Lung microvascular endothelial cell (primary cell): ENCODE results near the gene WDR88. TPM values are rescaled to one million over a fixed set of nuclear protein-coding genes. Genes with fewer than 3 reads are reported as not detected.
"Not testable (repeated sequence)": the region's sequence is repeated elsewhere in the genome, so short reads cannot be mapped to it uniquely, and the experiment has no call there.

Experiments used
- DNase-seq, 2 donors: peaks; one replicate each; pipeline versions ENCODE4 v3.0.0 to v3.0.0-alpha.2; 2010; ENCODE audit warnings: low read depth in 2 of 2
- total RNA-seq: library from RNA; depleted of rRNA; stranded (reverse); fragments of >200 nt; gene quantifications from 2 replicates; pipeline ENCODE4 v1.2.1, GENCODE V29; 2014

Gene WDR88
- total RNA-seq, 1 donor from 2014 or later: not detected

DNA sequence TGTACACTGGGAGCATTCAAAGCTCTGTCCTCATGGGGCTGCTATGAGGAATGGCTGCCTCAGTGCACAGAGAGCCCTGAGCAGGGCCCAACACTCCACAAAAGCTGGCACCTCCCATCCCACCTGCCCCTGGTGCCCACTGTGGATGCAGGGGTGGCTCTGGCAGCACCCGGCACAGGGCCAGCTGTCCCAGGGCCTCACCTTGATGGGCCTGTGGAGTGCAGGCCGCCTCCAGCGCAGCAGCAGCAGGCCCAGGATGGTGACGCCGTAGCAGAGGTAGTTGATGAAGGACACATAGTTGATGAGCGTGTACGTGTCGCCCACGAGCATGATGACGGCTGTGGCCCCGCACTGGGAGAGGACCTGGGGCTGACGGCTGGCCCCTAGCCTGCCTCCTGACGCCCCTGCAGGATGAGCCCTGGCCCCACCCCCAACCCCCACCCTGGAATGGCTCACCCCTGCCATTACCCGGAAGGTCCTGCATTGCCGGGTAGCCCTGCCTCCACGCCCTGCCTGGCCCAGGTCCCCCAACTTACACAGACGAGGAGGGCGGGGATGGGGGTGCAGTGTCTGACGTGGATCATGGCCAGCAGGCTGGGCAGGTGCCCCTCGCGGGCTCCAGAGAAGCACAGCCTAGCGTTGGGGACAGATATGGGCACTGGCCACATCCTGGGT lies 78.5 kb downstream of the WDR88 start:
- DNase-seq: no peak

DNA sequence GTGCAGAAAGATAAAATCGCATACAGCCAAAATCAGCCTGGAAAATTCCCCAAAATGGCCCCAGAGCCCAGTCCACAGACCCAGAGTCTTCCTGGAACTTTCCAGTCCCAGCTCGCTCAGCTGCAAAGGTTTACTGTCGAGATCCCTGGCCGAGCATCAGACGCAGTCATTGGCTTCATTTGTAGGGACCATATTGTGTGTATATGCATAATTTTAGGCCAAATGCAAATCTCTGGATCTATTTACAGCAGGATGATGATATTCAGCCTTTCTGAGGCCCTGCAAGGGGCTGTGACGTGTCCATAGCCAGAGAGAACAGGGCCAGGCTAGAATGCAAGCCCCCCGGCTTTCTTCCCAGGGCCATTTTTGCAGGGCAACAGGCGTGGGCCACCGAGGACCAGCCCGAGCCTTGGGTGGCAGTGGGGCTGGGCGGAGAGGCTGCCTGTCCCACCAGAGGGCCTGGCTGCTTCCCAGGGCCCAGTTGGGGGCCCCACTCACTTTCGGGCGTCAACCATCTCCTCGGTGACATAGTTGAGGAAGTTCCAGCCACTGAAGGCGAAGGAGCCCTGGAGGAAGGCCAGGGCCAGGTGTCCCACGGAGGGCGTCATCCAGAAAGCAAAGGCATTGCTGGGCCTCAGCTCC lies 80.0 kb downstream of the WDR88 start:
- DNase-seq: no peak

- no peak for DNase-seq
These were observed 80.7 kb downstream of the WDR88 start for GRCh38 chr19:33212436-33213172.

DNA sequence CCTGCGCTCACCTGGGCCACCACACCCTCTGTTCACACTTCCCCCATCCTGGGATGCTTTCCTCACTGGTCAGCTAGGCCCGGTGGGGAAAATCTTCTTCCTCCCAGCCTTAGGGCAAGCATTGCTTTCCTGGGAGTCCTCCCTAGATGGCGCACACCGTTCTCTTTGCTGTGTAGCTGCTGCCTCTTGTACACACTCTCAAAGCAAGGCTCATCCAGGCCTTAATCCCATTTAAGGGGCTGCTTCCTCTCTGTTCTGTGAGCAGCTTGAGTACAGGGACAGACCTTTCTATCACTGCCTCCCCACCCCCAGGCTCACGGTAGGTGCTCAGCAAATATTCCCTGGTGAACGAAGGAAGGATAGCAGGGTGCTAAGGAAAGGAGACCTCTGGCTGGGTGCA lies 82.7 kb downstream of the WDR88 start:
- no peak for DNase-seq

DNA sequence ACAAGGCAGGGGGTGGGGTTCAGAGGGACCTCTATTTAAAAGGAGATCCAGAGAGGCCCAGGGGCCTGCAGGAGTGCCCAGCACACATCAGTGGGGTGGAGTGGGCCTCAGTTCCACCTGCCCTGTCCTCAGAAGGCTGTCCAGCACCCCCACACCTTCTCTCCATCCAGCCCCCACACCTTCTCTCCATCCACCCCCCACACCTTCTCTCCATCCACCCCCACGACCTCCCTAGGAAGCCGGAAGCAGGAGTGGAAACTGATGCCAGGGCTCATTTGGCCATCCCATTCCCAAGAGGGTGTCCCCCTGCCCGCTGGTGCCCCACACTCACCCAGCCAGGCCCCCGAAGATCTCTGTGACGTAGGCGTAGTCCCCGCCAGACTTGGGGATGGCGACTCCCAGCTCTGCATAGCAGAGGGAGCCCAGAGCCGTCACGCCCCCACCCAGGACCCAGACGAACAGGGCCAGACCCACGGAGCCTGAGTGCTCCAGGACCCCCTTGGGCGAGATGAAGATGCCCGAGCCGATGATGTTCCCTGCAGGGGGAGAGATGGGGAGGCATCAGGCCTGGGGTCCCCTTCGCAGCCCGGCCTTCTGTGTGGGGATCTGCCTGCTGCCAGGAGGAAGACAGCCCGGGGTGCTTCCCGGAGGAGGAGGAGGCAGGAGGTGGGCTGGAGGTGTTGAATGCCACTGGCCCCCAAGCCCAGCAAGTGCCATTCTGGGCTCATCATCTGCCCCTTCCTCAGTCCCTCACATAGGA lies 83.7 kb downstream of the WDR88 start:
- DNase-seq: no peak

DNA sequence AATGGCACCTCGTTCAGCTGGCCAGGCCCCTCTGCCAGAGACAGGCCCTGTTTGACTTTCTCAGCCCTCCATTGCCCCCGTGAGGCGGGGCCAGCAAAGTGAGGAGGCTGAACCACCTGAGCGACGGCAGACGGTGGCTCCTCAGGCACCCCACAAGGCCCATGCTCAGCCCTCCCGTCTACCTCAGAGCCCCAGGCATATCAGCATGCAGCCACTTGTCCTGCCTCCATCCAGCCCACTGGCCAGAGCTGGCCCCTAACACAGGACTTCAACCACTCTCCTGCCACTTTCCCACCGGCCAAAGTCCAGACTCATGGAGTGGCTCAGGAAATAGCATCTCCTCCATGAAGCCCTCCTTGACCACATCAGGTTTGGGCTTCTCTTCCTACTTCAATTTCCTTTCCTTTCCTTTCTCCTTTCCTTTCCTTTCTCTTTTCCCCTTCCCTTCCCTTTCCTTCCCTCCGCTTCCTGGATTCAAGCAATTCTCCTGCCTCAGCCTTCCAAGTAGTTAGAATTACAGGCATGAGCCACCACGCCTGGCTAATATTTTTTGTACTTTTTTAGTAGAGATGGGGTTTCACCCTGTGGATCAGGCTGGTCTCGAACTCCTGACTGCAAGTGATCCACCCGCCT lies 84.4 kb downstream of the WDR88 start:
- no peak for DNase-seq

DNA sequence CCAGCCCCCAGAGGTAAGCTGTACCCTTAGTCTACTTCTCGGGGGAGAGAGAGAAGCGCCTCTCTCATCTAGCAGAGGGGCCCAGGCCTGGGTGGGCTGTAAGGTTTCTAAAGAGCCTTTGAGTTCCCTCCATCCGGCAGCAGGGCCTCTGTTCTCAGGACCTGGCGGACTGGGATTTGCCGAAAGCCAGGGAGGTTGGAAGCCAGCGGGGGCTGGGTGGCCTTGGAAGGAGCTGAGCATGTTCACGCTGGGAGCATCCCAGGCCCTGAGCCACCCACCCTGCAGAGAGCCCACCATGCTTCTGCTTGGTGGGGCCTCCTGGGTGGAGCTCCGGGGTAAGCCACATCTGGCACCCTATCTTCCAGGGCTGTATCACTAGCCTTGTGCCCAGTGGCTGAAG lies 86.0 kb downstream of the WDR88 start:
- no peak for DNase-seq

DNA sequence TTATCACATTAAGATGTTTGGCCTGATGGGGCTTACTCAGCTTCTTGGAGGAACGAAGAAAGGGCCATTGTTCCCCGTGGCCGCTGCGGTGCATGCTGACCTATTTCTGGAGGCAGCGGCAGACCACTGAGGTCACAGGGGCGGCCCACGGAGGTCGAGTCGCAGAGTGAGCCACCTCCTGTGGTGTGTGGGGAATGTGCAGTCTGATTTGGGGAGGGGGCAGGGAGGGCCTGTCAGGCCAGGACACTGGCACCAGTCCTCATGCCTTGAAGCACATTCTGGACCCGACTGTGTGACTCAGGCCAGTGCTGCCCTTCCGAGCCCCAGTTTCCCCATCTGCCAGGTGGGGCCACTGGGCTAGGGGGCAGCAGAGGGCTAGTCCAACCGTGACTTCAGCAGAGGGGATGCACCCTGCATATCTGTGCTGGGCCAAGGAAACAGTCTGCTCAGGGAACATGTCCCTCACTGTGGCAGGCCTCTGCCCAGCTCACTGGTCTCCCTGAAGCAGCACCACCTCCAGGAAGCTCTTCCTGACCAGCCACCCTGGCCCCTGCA lies 87.4 kb downstream of the WDR88 start:
- DNase-seq: no peak

GRCh38 chr19:33220115-33220514 lies 88.2 kb downstream of the WDR88 start:
- DNase-seq: no peak

GRCh38 chr19:33220735-33221134 lies 88.8 kb downstream of the WDR88 start:
- DNase-seq: no peak

DNA sequence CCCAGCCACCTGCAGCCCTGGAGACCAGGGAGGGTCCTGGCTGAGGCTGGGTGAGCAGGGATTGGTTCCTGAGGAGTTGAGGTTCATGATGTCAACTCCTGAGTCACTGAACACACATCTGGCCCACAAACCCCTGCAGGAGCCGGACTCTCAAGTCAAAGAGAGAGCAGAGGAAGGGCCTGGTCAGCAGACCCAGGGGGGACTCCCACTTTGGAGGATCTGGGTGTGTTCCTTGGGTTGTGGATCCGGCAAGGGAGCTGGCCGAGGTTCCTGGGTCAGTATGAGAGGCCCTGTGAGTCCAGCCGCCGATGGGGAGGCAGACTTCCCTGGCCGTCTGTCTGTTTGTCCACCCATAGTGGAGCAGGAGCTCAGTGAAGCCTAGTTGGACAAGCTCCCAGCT lies 89.7 kb downstream of the WDR88 start:
- DNase-seq: no peak

GRCh38 chr19:33222255-33222654 lies 90.3 kb downstream of the WDR88 start:
- DNase-seq: not testable (repeated sequence)

DNA sequence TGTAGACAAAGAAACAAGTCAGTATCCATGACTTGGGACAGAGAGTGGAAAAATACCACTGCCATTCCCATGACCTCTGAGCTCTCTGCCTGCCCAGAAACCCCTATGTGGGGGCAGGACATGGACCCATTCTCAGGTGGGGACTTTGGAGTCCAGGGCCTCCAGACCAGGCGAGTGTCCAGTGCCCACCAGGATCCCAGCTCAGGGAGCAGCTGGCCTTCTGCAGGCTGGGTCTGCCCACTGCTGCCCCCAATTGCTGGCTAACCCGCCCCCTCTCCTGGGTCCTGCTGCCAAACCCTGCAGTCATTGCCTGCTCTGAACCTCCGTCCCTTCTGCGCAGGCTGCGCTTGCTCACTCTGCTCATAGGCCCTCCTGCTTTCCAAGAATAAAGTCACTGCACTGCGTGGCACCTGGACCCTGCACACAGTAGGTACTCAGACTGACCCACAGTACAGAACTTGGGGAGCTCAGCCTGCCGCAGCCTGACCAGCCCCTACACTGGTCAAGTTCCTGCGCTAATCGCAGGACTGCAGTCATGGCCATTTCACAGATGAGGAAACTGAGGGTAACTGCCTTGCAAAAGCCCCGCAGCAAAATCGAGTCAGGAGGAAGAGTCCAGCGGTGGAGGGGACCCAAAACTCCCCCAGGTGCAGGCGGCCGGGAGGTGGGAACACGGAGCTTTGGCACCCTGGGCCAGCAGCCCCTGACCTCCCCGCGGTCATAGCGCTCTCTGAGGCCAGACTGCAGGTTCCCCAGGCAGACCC lies 93.0 kb downstream of the WDR88 start:
- DNase-seq: no peak

Other genes with a start within 250 kb of the WDR88 start
- 4.4 and 6.3 TPM in 2 replicates for gene CEP89, start 160.2 kb upstream of the WDR88 start, total RNA-seq
- 1.2 and 1.5 TPM in 2 replicates for gene FAAP24, start 159.9 kb upstream of the WDR88 start, total RNA-seq
- gene RHPN2, start 67.2 kb upstream of the WDR88 start, total RNA-seq: 4.4 and 10.9 TPM in 2 replicates
- 3.1 and 4.2 TPM in 2 replicates for gene GPATCH1, start 50.9 kb upstream of the WDR88 start, total RNA-seq
- 3.2 and 5.2 TPM in 2 replicates for gene LRP3, start 62.2 kb downstream of the WDR88 start, total RNA-seq
- gene SLC7A10, start 93.7 kb downstream of the WDR88 start, total RNA-seq: not detected in 2 replicates
- gene CEBPA, start 170.4 kb downstream of the WDR88 start, total RNA-seq: 0.20 and 0.22 TPM in 2 replicates
- gene CEBPG, start 241.6 kb downstream of the WDR88 start, total RNA-seq: 19.0 and 34.3 TPM in 2 replicates